Measurements from ENCODE around the gene STAG1.
"Not testable (repeated sequence)": the region's sequence is repeated elsewhere in the genome, so short reads cannot be mapped to it uniquely, and the experiment has no call there.

The STAG1 gene

DNA sequence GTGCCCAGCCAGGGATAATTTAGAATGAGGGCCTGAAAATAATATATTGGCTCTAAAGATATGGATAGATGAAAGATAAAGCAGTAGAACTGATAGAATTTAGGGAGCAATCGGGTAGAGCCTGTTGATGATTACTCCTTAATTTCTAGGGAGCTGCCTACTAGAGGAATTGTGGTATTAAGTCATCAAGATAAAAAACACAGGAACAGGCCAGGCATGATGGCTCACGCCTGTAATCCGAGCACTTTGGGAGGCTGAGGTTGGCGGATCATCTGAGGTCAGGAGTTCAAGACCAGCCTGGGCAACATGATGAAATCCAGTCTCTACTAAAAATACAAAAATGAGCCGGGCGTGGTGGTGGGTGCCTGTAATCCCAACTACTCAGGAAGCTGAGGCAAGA, 371.6 kb downstream of the STAG1 start:
- DNase-seq, result no peak

DNA sequence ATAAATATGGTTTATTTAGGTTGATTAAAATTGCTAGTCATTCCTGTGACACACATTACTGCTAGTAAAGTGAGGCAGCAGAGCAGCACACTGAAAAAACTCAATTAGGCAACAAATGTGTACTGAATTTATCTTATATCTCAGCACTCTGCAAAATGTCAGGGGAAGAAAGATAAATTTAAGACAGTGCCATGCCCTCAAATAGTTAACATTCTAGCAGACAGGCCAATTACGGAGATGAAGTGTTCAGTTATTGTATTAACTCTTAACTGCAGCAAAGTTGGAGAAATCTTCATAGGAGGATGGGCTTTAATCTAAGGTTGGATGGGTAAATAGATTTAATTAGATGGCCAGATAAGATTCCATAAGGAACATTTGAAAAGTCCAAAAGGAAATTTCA, 374.2 kb downstream of the STAG1 start:
- DNase-seq, result no peak

DNA sequence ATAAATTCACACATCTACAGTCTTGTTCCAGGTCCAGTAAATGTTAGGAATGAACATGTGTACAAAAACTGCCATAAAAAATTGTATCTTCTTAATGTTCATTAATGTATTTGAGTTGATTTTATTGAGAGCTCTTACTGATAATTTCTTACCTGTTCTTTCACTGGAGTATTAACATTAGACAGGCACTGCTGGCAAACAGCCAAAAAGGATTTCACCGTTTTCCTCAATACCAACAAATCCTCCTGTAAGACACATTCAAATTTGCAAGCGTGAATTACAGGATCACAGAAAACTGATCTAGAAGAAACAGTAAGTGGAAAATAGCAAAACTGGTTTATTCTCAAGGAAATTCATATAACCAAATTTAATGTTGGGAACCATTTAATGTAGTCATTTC, 374.7 kb downstream of the STAG1 start:
- no peak for DNase-seq

DNA sequence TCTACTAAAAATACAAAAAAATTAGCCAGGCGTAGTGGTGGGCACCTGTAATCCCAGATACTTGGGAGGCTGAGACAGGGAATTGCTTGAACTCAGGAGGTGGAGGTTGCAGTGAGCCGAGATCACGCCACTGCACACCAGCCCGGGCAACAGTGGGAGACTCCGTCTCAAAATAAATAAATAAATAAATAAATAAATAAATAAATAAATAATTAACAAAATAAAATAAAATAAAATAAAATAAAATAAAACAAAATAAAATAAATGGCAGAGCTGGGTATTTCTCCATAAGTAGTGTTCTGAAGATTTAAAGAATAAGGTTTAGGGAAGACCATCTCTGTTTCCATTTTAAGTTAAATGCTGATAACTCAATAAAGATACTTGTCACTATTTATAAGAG, 376.4 kb downstream of the STAG1 start:
- DNase-seq, result not testable (repeated sequence)

DNA sequence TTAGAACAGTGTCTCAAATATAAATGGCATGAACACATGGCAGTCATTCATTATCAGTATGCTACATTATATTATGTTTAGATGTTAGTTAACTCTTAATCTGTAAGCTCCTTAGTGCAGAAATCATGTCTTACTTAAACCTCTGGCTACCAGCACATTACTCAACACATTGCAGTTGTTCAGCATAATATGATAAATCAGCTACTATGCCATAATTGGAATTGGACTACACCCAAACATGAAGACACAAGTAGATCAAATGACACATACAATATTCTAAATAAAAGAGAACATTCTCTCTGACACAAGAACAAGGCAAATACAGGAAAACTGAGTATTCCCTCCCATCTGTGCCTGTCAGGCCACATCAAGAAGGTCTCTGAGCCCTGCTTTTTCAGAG, 385.9 kb downstream of the STAG1 start:
- DNase-seq, result no peak

DNA sequence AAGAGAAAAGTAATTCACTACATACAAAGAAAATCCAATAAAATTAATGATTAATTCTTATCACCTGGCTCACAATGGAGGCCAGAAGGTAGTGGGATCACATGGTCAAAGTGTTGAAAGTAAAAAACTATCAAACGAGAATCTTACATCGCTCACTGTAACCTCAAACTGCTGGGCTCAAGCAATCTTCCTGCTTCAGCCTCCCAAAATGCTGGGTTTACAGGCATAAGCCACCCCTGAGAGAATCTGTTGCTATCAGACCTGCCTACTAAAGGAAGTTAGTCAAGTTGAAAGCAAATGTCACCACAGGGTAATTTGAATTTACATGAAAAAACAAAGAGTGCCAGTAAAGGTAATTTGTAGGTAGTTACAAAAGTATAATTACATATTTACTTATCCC, 398.7 kb downstream of the STAG1 start:
- DNase-seq, result no peak

DNA sequence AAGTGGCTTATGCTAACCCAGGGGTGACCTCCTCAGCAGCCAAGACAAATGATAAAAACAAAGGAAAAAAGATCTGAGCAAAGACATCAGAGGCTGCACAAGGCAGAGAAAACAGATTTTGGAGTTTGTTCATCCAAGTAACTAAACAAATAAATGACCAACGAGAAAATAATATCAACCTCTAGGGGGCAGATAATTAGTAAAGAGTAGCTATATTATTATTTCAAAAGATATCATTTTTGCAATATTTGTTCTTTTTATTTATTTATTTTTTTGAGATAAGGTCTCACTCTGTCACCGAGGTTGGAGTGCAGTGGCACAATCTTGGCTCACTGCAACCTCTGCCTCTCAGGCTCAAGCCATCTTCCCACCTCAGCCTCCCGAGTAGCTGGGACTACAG, 400.3 kb downstream of the STAG1 start:
- no peak for DNase-seq

DNA sequence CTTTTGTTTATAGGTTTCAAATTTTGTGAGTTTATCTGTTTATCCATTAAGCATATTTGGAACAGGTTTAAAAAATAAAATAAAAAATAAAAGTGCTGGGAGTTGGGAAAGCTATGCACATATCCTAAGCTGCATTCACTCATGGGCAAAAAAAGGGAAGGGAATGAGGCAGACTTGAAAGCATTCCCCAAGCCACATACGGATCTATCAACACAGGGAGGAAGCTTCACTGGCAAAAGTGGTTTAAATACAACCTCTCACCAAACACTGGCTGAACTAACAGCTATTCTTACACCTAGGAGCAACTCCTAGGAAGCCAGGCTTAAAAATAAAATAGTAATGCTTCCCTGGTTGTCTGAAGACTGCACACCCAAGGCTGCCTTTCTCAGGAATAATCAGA, 400.8 kb downstream of the STAG1 start:
- no peak for DNase-seq

DNA sequence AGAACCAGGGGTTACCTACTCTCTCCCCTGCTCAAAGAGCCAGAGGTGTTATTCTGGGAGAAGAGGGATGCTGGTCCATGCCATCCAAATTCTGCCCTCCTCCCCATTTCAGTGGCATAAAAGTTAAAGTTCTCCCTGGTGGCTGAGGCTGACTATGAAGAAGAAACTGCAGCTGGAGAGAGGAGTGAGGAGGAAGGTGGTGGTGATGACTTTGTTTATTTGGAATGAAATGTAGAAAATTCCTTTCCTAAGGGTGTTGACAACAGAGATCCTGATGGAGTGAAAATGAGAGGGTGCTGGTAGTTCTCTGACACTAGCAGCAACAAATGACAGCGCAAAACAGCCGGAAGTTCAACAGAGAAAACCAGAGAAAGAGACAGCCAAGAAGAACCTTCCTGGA, 401.6 kb downstream of the STAG1 start:
- no peak for DNase-seq

DNA sequence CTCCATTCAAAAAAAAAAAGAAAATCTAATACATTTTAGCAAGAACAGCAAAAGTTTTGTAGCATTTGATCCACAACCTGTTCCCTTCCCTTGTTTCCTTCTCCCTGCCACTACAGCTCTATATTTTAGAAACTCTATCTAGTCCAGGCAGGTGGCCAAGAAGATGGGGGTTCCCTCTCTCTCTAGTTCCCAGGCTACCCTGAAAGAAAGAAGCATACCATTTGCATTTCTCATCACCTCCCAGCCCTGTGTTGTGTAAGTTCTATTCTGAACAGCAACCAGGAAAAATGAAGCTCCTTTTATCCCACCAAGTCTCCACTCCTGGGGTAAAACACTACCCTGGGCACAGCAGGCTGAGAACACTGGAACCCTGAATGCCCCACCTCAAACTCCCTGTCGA, 402.0 kb downstream of the STAG1 start:
- peak in 1 of 2 experiments; percentile 37 for DNase-seq

DNA sequence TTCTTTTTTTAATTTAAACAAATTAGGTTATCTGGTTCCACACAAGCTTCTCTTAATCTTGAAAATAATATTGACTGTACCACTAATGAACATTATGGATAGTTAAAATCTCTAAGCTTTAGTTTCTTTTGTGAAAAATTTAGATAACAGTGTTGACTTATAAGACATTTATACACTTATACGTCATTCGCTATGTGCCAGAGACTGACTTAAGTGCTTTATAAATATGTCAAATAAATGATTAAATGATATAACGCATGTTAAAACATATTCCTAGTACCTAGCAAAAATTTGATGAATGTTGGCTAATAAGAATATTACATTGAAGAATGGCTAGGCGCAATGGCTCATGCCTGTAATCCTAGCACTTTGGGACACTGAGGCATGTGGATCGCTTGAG, 405.7 kb downstream of the STAG1 start:
- DNase-seq, result no peak

DNA sequence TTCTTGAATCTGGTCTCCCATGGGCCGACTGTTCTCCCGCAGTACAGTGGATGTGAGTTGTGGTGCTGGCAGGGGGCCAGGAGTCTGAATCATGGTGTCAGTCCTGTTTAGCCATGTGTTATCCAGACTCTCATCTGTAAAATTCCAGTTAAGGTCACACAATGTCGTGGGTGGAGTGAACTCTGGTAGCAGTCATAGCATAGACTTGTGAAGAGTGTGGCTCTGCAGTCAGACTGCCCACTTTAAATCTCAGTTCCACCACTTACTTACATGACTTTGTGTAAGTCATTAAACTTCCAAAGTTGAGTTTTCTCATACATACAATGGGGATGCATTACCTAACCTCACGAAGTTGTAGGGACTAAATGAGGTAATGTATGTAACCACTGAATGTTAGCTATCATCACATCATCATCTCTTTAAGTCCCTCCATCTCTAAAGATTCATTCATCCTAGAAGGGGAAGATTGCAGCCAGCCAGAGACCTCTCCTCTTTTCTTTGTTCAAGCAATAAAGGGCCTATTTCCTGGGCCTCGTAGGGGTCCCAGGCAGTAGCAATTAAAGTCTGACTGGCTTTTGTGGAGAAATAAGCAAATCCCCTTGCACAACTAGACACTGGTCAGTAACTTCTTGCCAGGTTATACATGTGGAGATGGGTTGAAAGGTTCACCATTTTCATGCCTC, 408.2 kb downstream of the STAG1 start:
- peak in 1 of 2 experiments; percentile 16 for DNase-seq

DNA sequence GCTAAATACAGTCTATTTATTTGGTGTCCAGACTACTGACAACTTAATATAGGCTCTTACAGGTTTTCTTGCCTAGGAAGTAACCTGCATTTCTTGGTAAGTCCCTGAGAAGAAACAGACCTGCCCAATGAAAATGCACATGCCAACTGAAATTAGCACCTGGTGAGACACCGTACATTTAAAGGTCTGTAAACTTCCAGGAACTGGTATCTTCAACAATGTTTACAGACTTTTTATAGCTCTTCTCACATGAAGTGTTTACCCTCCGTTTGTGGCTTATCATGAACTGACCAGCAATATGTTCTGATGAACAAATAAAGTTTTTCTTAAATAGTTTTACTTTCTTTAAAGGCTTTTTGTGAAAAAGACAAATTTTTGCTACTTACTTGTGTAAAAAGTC, 408.7 kb downstream of the STAG1 start:
- no peak for DNase-seq

DNA sequence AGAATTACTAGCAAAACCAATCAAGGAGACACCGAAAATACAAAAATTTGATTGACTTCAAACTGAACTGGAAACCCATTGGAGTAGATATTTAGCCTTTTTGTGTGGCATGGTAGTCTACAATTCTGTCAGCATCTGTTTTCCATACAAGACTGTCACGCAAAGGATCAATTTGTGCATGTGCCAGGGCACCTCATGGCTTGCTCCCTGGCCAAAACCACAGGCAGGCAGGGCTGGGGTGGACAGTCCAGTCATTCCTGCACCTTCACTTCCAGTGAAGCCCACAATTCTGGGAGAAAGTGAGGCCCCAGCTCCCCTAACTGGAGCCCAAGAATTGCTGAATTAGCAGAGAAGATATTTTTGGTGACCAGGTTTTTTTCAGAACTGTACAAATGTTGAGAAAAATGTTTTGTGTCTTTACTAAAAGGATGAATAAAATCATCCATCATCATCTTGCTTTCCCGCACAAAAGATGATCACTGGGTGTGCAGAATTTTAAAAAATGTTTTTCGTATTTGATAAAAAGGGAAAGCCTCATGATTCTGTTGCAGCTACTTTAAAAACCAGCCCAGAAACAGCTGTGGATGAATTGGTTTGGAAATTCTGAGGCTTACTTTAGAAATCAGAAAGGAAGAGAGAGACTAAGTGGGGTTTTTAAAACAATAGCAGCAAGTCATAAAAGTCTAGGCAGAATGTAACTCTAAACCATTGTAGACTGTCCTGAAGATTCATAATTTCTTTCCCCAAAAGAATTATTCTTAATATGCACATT, 415.7 kb downstream of the STAG1 start:
- no peak for DNase-seq

DNA sequence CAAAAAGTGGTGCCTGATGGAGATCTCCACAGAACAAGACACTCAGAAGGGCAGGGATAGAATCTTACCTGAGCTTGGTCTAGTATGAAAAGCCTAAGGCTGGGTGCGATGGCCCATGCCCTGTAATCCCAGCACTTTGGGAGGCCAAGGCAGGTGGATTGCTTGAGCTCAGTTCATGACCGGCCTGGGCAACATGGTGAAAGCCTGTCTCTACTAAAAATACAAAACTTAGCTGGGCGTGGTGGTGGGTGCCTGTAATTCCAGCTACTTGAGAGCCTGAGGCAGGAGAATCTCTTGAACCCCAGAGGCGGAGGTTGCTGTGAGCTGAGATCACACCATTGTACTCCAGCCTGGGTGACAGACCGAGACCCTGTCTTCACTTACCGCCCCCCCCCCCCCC, 417.5 kb downstream of the STAG1 start:
- DNase-seq, result not testable (repeated sequence)

DNA sequence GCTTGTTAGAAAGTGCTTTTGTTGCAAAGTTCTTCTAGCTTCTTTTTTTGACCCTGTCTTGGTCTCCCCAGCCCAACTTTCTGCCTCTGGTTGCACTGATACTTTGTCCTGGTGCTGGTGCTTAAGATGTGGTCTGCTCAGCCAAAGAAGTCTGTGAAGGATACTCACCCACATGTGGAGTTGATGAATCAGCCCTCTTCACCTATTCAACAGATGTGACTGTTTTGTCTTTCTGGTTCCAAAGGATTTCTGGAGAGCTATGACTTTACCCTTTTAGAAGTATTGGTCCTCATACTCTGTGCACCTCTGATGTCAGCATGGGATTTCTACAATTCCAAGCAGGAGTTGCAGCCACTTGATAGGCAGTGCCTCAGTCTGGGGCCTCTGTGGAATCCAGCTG, 418.0 kb downstream of the STAG1 start:
- DNase-seq, result no peak

DNA sequence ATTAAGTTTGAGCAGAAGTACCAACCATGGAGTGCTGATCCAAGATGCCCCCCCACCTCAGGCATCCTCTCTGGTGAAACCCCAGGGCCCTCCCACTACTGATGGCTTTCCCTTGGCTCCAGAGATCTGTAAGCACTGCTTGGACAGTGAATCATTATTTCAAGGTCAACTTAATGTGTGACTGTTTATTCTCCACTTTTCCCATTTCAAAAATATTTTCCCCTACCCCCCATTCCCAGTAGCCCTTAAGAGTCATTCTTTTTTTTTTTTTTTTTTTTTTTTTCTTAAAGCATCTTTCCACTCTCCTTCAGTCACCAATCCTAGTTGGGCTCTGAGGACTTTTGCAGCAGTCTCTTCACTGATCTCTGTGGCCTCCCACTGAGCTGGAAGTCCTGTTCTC, 419.4 kb downstream of the STAG1 start:
- DNase-seq, result no peak

DNA sequence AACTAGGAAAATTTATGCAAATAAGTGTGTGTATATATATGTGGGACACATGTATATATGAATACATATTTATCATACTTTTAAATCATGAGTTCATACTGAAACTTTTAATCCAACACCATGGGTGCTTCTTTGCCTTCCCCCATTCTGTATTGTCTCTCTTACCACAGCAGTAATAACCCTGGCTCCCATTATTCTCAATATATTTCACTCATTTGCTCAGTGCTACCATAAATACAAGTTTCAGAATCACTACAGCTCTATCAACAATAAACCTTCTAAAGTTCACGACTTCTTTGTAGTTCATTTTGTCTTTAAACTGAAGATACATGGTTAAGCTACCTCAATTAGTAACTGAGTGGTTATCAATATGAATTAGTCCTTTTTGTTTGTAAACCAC, 419.9 kb downstream of the STAG1 start:
- DNase-seq, result no peak

DNA sequence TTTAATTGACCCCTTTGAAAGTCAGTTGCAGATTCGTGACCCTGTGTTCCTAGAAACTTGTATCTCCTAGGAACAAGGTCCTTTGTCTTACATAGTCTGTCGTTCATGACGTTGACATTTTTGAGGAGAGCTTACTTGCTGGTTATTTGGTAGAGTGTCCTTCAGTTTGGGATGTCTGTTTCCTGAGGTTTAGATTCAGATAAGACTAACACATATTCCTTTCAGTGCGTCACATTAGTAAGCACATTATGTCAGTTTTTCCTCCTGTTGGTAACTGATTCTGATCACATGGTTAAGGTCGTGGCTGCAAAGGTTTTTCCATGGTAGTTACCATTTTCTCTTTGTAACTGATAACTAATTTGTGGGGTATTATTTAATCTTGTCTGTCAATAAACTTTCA, 421.3 kb downstream of the STAG1 start:
- no peak for DNase-seq

DNA sequence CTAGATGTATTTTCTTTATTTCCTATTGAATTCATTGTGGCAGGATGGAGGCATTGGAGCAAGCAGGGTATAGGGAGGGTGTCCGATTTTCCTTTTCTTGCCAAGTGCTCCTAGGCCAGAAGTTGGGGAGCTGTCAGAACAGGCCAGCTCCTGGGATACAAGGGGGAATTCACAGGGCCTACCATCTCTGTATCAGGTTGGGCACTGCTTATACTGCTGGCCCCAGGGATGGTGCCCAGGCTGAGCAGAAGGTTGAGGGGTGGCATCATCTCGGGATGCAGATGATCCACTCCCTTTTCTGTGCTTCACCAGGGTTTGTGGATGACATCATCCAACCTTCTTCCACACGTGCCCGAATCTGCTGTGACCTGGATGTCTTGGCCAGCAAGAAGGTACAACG, 422.6 kb downstream of the STAG1 start:
- no peak for DNase-seq

DNA sequence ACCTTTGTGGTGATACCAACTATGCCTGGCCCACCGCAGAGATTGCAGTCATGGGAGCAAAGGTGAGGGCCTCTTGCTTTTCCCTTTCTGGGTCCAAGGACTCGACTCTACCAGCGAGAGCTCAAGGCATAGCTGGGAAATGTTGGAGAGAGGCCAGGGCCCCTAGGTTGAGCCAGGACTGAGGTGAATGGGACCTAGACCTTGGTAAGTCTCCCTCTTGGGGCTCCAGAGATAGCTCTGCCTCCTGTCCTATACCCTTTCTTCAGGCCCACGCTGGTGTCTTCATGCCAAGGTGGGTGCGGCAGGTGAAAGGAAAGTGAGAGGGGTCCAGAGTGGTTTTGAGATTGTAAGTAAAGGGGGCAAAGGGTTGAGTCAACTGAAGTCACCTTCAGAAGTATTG, 424.5 kb downstream of the STAG1 start:
- no peak for DNase-seq

DNA sequence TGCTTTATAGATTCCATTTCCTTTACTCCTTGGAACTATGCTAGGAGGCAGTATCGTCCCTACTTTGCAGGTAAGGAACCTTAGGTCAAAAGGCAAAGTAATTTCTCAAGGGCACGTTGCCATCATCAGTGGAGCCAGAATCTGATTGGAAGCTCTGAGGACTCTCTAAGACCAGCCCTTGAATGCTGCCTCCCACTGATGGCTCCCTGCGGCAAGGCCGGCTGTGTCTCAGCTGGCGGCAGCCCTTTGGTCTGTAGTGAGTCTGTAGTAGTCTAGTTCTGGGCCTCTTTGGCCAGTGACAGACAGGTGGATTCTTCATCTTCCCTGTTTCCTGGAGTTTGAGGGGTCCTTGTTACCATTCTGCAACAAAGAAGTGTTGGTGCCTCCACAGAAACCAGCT, 425.9 kb downstream of the STAG1 start:
- no peak for DNase-seq

DNA sequence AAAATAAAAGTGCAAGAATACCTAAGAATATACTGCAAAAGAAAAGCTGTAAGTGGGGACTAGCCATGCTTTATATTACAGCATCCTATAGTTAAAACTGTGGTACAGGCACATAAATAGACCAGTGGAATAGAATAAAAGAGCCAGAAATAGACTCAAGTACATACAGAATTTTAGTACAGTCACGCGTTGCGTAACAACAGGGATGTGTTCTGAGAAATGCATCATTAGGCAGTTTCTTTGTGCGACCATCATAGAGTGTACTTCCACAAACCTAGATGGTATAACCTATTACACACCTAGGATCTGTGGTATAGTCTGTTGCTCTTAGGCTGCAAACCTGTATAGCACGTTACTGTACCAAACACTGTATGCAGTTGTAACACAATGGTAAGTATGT, 440.2 kb downstream of the STAG1 start:
- DNase-seq, result no peak

DNA sequence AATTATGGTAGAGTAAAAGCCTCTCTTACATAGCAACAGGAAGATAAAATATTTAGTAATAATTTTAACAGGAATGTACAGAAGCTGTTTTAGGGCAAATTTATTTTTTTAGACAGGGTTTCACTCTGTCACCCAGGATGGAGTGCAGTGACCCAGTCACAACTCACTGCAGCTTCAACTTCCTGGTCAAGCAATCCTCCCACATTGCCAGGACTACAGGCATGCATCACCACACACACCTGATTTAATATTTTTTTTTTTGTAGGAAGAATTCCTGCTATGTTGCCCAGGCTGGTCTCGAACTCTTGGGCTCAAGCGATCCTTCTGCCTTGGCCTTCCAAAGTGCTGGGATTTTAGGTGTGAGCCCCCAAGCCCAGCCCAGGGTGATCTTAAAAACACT, 440.9 kb downstream of the STAG1 start:
- DNase-seq, result no peak

DNA sequence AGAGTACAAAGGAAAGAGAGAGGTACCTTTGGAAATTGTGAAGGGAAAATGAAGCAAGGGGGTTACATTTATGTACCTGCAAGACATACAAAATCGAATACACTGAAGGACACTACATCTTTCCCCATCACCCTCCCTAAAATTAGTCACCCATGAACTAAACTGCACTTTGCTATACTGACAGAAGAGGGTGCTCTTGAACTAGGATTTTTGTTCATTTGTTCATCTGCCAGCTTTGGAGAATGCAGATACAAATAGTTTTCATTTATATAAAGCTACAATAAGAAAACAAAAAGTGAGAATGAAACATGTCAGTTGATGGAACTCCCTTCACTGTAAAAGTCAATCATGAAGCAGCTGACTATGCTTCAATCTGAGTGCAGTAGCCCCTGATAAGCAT, 446.3 kb downstream of the STAG1 start:
- peak in 1 of 2 experiments; percentile 4 for DNase-seq

All from SW 1271 (cell line).